Measurements from ENCODE around the gene WWTR1. TPM values are rescaled to one million over a fixed set of nuclear protein-coding genes. Genes with fewer than 3 reads are reported as not detected.

The WWTR1 gene
- total and polyA plus RNA-seq, 4 donors, result 4.5 to 11.8 (median 9.0) TPM

GRCh38 chr3:149494022-149494758 is 163.6 kb downstream of the WWTR1 start:
- DNase-seq (ENCODE audit: low spot score), result no peak
- H3K9me3 ChIP-seq (ENCODE audit: control insufficient read depth in 4 of 4, low read length in 3 of 4), result no peaks in the 10 kb centered on the region
- H3K27ac ChIP-seq (ENCODE audit: low read depth in 1 of 2, low read length in 2 of 2), result no peak overlapping the region
- no peak overlapping the region for H3K9ac ChIP-seq (ENCODE audit: low read depth in 1 of 2, low read length in 2 of 2)
- no peaks in the 10 kb centered on the region for H3K27me3 ChIP-seq (ENCODE audit: control insufficient read depth in 4 of 4, insufficient read depth in 4 of 4, low read length in 3 of 4)
- H3K4me1 ChIP-seq (ENCODE audit: control insufficient read depth in 4 of 4, insufficient read depth in 4 of 4, low read length in 3 of 4), result peaks cover 0 to 3% (median 0%) of the 10 kb centered on the region in 4 donors
- H3K36me3 ChIP-seq (ENCODE audit: control insufficient read depth in 4 of 4, insufficient read depth in 3 of 4, low read depth in 1 of 4, low read length in 3 of 4), result peaks cover 2 to 58% (median 53%) of the 10 kb centered on the region in 4 donors
- TF ChIP-seq EGR1 (IDR thresholded peaks at IDR 0.05; ENCODE audit: low read depth in 2 of 2) (no peak), RAD21 (IDR thresholded peaks at IDR 0.05) (peak; percentile 72 to 82)
- TF ChIP-seq, protein P1, sequence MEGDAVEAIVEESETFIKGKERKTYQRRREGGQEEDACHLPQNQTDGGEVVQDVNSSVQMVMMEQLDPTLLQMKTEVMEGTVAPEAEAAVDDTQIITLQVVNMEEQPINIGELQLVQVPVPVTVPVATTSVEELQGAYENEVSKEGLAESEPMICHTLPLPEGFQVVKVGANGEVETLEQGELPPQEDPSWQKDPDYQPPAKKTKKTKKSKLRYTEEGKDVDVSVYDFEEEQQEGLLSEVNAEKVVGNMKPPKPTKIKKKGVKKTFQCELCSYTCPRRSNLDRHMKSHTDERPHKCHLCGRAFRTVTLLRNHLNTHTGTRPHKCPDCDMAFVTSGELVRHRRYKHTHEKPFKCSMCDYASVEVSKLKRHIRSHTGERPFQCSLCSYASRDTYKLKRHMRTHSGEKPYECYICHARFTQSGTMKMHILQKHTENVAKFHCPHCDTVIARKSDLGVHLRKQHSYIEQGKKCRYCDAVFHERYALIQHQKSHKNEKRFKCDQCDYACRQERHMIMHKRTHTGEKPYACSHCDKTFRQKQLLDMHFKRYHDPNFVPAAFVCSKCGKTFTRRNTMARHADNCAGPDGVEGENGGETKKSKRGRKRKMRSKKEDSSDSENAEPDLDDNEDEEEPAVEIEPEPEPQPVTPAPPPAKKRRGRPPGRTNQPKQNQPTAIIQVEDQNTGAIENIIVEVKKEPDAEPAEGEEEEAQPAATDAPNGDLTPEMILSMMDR (IDR thresholded peaks at IDR 0.05; ENCODE audit: low read depth, low read length, missing input control), result peak; percentile 51
- H3K4me3 ChIP-seq (ENCODE audit: low read depth in 1 of 3, low read length in 3 of 3), result no peak overlapping the region
- whole genome bisulfite sequencing, result 69% methylated on average over 11 of the region's 11 CpGs

DNA sequence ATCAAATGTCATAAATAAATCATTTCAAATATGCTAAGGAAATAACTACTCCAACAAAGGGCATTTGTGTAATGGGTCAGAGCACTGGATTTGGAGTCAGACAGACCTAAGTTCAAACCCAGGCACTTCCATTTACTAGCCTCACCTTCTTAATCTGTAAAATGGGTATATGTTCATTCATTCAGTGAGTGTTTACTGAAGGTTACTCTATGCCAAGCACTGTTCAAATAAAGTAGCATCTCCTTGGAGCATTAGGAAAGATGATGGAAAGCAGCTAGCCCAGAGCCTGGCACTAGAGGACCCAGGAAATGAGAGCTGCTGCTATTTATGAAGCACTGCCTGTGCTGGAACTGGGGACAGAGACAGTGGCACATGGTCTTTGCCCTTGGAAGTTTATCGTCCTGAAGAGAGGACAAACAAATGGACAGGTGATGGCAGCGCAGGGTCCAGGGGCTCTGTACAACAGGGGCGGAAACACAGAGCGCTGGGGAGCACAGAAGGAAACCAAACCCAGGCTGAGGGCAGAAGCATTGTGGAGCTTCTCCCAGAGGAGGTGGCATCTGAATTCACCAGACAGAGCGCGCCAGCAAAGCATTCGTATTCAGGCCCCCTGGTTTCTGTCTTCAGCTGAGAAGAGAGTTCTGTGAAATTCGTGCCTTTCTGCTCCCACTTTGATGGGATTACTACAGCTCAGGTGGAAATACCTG is 164.4 kb downstream of the WWTR1 start:
- TF ChIP-seq HNF4G (IDR thresholded peaks at IDR 0.05) (no peak), YY1 (IDR thresholded peaks at IDR 0.05) (no peak), HNF4A (conservative IDR thresholded peaks at IDR 0.05) (peak in 1 of 2 donors; percentile 21)
- TF ChIP-seq, protein P1 (IDR thresholded peaks at IDR 0.05; ENCODE audit: low read depth, low read length, missing input control), result no peak
- TF ChIP-seq, protein P2, sequence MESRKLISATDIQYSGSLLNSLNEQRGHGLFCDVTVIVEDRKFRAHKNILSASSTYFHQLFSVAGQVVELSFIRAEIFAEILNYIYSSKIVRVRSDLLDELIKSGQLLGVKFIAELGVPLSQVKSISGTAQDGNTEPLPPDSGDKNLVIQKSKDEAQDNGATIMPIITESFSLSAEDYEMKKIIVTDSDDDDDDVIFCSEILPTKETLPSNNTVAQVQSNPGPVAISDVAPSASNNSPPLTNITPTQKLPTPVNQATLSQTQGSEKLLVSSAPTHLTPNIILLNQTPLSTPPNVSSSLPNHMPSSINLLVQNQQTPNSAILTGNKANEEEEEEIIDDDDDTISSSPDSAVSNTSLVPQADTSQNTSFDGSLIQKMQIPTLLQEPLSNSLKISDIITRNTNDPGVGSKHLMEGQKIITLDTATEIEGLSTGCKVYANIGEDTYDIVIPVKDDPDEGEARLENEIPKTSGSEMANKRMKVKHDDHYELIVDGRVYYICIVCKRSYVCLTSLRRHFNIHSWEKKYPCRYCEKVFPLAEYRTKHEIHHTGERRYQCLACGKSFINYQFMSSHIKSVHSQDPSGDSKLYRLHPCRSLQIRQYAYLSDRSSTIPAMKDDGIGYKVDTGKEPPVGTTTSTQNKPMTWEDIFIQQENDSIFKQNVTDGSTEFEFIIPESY (IDR thresholded peaks at IDR 0.05), result no peak
- peaks cover 0 to 57% (median 53%) of the 10 kb centered on the region in 4 donors for H3K36me3 ChIP-seq (ENCODE audit: control insufficient read depth in 4 of 4, insufficient read depth in 3 of 4, low read depth in 1 of 4, low read length in 3 of 4)
- 85% methylated on average over 8 of the region's 8 CpGs for WGBS

More for the DNA sequence above, 164.4 kb downstream of the WWTR1 start:
- H3K27ac ChIP-seq (ENCODE audit: low read depth in 1 of 2, low read length in 2 of 2), result no peak overlapping the region
- H3K9me3 ChIP-seq (ENCODE audit: control insufficient read depth in 4 of 4, low read length in 3 of 4), result no peaks in the 10 kb centered on the region
- no peak for DNase-seq (ENCODE audit: low spot score)
- H3K27me3 ChIP-seq (ENCODE audit: control insufficient read depth in 4 of 4, insufficient read depth in 4 of 4, low read length in 3 of 4), result no peaks in the 10 kb centered on the region
- H3K9ac ChIP-seq (ENCODE audit: low read depth in 1 of 2, low read length in 2 of 2), result no peak overlapping the region
- peaks cover 0 to 3% (median 0%) of the 10 kb centered on the region in 4 donors for H3K4me1 ChIP-seq (ENCODE audit: control insufficient read depth in 4 of 4, insufficient read depth in 4 of 4, low read length in 3 of 4)
- H3K4me3 ChIP-seq (ENCODE audit: low read depth in 1 of 3, low read length in 3 of 3), result no peak overlapping the region

All from liver (tissue), 9 donors.